Epithelial cell of proximal tubule (primary cell): Measurements from ENCODE around the gene SAMSN1. TPM values are rescaled to one million over a fixed set of nuclear protein-coding genes. Genes with fewer than 3 reads are reported as not detected.

ENCODE experiments used
- DNase-seq: peaks from one replicate; pipeline ENCODE4 v3.0.0-alpha.2; 2011; ENCODE audit warnings: low read depth
- H3K4me3 ChIP-seq: 2 replicates; pipeline ENCODE4 v1.5.1; 2011; ENCODE audit warnings: low read depth, mild to moderate bottlenecking, low read length
- total RNA-seq: library from RNA; depleted of rRNA; stranded (reverse); fragments of >200 nt; gene quantifications from 2 replicates; pipeline ENCODE4 v1.2.3, GENCODE V29; 2015
- TF ChIP-seq, protein P1 (sequence below): conservative IDR thresholded peaks from 2 replicates; pipeline ENCODE4 v1.5.1; 2012; ENCODE audit warnings: low read depth, mild to moderate bottlenecking, low read length

SAMSN1 gene
- total RNA-seq, 1 donor from 2014 or later: not detected

DNA sequence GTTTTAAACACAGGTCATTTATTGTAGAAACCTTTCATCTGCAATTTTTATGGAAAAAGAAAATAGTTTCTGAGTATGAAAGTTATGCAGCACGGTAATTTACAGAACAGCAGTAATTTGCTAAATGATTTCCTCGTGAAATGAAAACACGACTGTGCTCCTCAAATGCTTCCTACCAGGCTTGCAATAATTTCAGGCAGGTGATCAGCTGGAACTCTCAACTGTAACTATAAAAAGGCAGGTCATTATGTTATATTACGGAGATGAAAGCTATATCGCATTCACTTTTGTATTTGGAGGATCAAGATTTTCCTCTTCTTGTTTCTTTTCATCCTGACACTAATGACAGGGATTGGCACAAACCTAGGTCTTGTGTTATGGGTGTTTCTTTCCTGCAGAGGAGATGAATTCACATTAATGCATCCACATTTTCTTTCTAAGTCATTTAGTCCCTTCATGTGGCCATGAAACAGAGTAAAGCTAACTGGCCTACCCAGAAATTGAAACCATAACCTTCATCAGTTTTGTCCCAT, 57.4 kb downstream of the SAMSN1 start:
- DNase-seq: no peak
- no peak overlapping the region for H3K4me3 ChIP-seq
- TF ChIP-seq, protein P1, sequence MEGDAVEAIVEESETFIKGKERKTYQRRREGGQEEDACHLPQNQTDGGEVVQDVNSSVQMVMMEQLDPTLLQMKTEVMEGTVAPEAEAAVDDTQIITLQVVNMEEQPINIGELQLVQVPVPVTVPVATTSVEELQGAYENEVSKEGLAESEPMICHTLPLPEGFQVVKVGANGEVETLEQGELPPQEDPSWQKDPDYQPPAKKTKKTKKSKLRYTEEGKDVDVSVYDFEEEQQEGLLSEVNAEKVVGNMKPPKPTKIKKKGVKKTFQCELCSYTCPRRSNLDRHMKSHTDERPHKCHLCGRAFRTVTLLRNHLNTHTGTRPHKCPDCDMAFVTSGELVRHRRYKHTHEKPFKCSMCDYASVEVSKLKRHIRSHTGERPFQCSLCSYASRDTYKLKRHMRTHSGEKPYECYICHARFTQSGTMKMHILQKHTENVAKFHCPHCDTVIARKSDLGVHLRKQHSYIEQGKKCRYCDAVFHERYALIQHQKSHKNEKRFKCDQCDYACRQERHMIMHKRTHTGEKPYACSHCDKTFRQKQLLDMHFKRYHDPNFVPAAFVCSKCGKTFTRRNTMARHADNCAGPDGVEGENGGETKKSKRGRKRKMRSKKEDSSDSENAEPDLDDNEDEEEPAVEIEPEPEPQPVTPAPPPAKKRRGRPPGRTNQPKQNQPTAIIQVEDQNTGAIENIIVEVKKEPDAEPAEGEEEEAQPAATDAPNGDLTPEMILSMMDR: no peak

GRCh38 chr21:14487490-14488432, 58.4 kb downstream of the SAMSN1 start:
- TF ChIP-seq, protein P1: no peak

GRCh38 chr21:14486869-14487268, 59.2 kb downstream of the SAMSN1 start:
- TF ChIP-seq, protein P1: no peak
- H3K4me3 ChIP-seq: no peak overlapping the region
- no peak for DNase-seq

More at GRCh38 chr21:14487490-14488432, 58.4 kb downstream of the SAMSN1 start:
- no peak for DNase-seq
- H3K4me3 ChIP-seq: no peak overlapping the region

DNA sequence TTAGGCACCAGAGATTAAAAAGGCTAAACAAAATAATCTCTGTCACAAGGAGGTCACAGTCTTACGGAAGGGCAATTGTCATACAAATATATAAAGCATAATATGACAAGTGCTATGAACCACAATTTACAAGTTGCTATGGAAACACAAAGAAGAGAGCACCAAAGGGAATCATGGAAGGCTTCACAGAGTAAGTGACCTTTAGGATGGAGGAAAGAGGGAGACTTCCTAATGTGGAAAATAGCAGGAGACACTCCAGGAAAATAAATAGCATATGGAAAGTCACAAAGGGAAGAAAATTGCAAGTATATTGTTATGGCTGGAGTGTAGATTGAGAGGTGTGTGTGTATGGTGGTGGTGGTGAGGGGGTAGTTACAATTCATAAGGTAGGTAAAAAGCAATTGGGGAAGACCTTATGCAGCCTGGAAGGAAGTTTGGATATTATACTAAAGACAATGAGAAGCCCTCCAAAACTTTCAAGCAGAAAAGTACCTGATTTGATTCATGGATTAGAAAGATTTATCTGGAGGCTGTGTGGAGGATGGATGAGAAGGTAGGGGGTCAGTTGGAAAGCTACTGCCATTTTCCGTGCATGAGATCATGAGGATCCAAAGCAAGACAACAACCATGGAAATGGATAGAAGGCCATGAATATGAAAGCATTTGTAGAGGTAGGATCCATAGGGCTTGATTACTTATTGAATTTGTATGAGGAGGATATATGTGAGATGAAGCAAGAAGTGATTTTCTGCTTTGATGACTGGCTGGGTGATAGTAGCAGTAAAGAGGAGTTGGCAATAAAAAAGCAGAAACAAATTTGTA, 61.7 kb downstream of the SAMSN1 start:
- DNase-seq: no peak
- no peak overlapping the region for H3K4me3 ChIP-seq
- TF ChIP-seq, protein P1: no peak

GRCh38 chr21:14483296-14483695, 62.8 kb downstream of the SAMSN1 start:
- no peak for DNase-seq
- TF ChIP-seq, protein P1: no peak
- no peak overlapping the region for H3K4me3 ChIP-seq

- no peak overlapping the region for H3K4me3 ChIP-seq
- TF ChIP-seq, protein P1: no peak
- no peak for DNase-seq
Measured at GRCh38 chr21:14482165-14482564, 64.0 kb downstream of the SAMSN1 start.
